D721Med (cell line): Measurements from ENCODE around the gene LMO7.

Experiments used
- DNase-seq: peaks from one replicate; pipeline ENCODE4 v3.0.0; 2011; ENCODE audit warnings: low spot score; ENCODE audit not compliant: insufficient read length
- FAIRE-seq: peaks from 2 replicates; lab custom pipeline; 2011; peaks lifted over from hg19 to GRCh38; lab: Jason Lieb, UNC
- CTCF ChIP-seq: IDR thresholded peaks from 2 replicates; pipeline ENCODE4 v1.5.1; 2012; ENCODE audit warnings: mild to moderate bottlenecking, control low read depth; ENCODE audit not compliant: insufficient read depth; ENCODE audit errors: missing control alignments

LMO7 gene

GRCh38 chr13:75745387-75745786, 109.3 kb downstream of the LMO7 start:
- no peak for DNase-seq
- FAIRE-seq, result no peak
- no peak for TF ChIP-seq CTCF

GRCh38 chr13:75748874-75749273, 112.7 kb downstream of the LMO7 start:
- no peak for DNase-seq
- no peak for TF ChIP-seq CTCF
- FAIRE-seq, result no peak

GRCh38 chr13:75749407-75749806, 113.3 kb downstream of the LMO7 start:
- FAIRE-seq, result no peak
- TF ChIP-seq CTCF, result no peak
- DNase-seq, result no peak

GRCh38 chr13:75751350-75751749, 115.2 kb downstream of the LMO7 start:
- no peak for DNase-seq
- no peak for FAIRE-seq
- TF ChIP-seq CTCF, result no peak

- no peak for TF ChIP-seq CTCF
- DNase-seq (no peak), FAIRE-seq (no peak)
Measured at GRCh38 chr13:75752826-75753225, 116.7 kb downstream of the LMO7 start.

- TF ChIP-seq CTCF, result no peak
- FAIRE-seq (no peak), DNase-seq (no peak)
Measured at GRCh38 chr13:75754936-75755335, 118.8 kb downstream of the LMO7 start.

GRCh38 chr13:75757336-75757735, 121.2 kb downstream of the LMO7 start:
- DNase-seq, result no peak
- TF ChIP-seq CTCF, result no peak
- no peak for FAIRE-seq
